Peyer's patch (tissue), 4 donors: ENCODE measurements around the gene SNX9.

Experiments used
- CTCF ChIP-seq, 6 experiments: fragments of 450-650 bp in 4 of 6; fragments of 200-600 bp in 2 of 6; sonication (generic) in 1 of 6; IDR thresholded peaks; one replicate each; pipeline ENCODE4 v1.5.1; 2017 to 2019; ENCODE audit warnings: antibody characterized with exemption in 6 of 6, mild to moderate bottlenecking in 3 of 6, moderate library complexity in 1 of 6
- POLR2A ChIP-seq, 2 donors: fragments of 450-650 bp; IDR thresholded peaks; one replicate each; pipeline ENCODE4 v1.5.1; 2017; ENCODE audit warnings: antibody characterized with exemption in 2 of 2, mild to moderate bottlenecking in 2 of 2, moderate library complexity in 2 of 2

GRCh38 chr6:157832250-157832967 is 9.4 kb downstream of the SNX9 start:
- no peak for TF ChIP-seq CTCF (IDR thresholded peaks at IDR 0.05)
- no peak for TF ChIP-seq POLR2A (IDR thresholded peaks at IDR 0.05)
